Measurements from ENCODE around the gene ARHGAP23.

DNA sequence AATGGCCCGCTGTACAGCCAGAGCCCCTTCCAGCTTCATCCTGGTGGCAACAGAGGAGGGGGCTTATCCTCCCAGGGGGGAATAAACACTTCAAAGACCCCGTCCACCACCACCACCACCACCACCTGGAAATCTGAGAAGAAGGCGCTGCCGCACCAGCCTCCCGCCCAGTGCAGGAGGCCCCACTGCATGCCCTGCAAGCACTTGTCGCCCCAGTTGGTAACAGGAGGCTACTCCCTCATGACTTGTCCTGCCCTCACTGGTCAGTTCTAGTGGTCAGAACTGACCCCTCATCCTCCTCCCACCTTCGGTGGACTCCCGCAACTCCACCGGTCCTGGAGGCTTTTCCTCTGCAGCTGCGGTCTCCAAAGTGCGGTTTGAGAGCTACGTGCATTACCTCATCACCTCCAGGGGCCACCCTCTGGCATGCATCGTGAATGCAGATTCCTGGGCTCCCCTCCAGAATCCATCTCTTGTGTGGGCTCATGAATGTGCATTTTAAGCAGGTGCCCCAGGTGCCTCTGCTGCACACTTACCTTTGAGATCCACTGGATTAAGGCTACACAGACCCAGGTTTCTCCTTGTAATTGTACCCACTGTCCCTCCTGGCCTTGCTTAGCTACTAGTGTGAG is 105.7 kb downstream of the ARHGAP23 start:
- TF ChIP-seq CTCF (IDR thresholded peaks at IDR 0.05; ENCODE audit: extremely low read depth in 1 of 2, insufficient read depth in 1 of 2, low read depth in 1 of 2, low read length in 2 of 2) = no peak
- no peak for TF ChIP-seq POLR2AphosphoS5 (IDR thresholded peaks at IDR 0.05; ENCODE audit: insufficient read depth, low read depth, low read length)
- TF ChIP-seq POLR2A (IDR thresholded peaks at IDR 0.05; ENCODE audit: low read depth, low read length) = no peak
- TF ChIP-seq EZH2 (IDR thresholded peaks at IDR 0.05; ENCODE audit: borderline replicate concordance, low read depth, low read length, severe bottlenecking) = no peak
- no peak for TF ChIP-seq FOS (IDR thresholded peaks at IDR 0.05; ENCODE audit: borderline replicate concordance, insufficient read depth, low read length)
- no peak for TF ChIP-seq GATA2 (IDR thresholded peaks at IDR 0.05; ENCODE audit: insufficient read depth, insufficient read length, low read depth, low read length)
- TF ChIP-seq, protein P1, sequence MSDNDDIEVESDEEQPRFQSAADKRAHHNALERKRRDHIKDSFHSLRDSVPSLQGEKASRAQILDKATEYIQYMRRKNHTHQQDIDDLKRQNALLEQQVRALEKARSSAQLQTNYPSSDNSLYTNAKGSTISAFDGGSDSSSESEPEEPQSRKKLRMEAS (IDR thresholded peaks at IDR 0.05; ENCODE audit: insufficient read depth, insufficient read length) = no peak
